Osteocyte (in vitro differentiated cells): ENCODE results near the gene ESYT2. TPM values are rescaled to one million over a fixed set of nuclear protein-coding genes. Genes with fewer than 3 reads are reported as not detected.
A peak's percentile ranks its signal among the peaks of the same experiment; 100 is the strongest.

Experiments used
- DNase-seq: peaks from one replicate; pipeline ENCODE4 v3.0.0; 2021; ENCODE audit warnings: mixed read lengths; ENCODE audit not compliant: unreplicated experiment; ENCODE audit errors: extremely low spot score
- H3K27ac Mint-ChIP-seq: one replicate; pipeline ENCODE4 v1.8.0; 2021; ENCODE audit warnings: mild to moderate bottlenecking, mixed read lengths; ENCODE audit not compliant: unreplicated experiment
- H3K27me3 Mint-ChIP-seq: one replicate; pipeline ENCODE4 v1.8.0; 2021; ENCODE audit warnings: mixed read lengths; ENCODE audit not compliant: unreplicated experiment
- H3K36me3 Mint-ChIP-seq: one replicate; pipeline ENCODE4 v1.8.0; 2021; ENCODE audit warnings: mixed read lengths; ENCODE audit not compliant: unreplicated experiment
- H3K4me1 Mint-ChIP-seq: one replicate; pipeline ENCODE4 v1.8.0; 2021; ENCODE audit warnings: mixed read lengths; ENCODE audit not compliant: unreplicated experiment
- H3K4me3 Mint-ChIP-seq: one replicate; pipeline ENCODE4 v1.8.0; 2021; ENCODE audit warnings: mild to moderate bottlenecking, moderate library complexity, mixed read lengths; ENCODE audit not compliant: unreplicated experiment
- H3K9me3 Mint-ChIP-seq: one replicate; pipeline ENCODE4 v1.8.0; 2021; ENCODE audit warnings: mixed read lengths; ENCODE audit not compliant: unreplicated experiment
- CTCF ChIP-seq: fragments of 200-600 bp; sonication (generic); IDR thresholded peaks from 2 replicates; pipeline ENCODE4 v1.5.0; 2021; ENCODE audit warnings: antibody characterized with exemption, mild to moderate bottlenecking, moderate library complexity
- total RNA-seq: library from RNA; stranded (reverse); gene quantifications from 2 replicates; pipeline ENCODE4 v1.2.1, GENCODE V29; 2021

Gene ESYT2
- total RNA-seq, 1 donor from 2014 or later = 146 TPM

- no peak for TF ChIP-seq CTCF
- Mint-ChIP-seq H3K4me3 (no peak overlapping the region), H3K9me3 (no peaks in the 10 kb centered on the region), H3K27ac (no peak overlapping the region), H3K27me3 (no peaks in the 10 kb centered on the region), H3K36me3 (peaks cover 47% of the 10 kb centered on the region), H3K4me1 (no peaks in the 10 kb centered on the region)
- peak; percentile 32 for DNase-seq
Observed at GRCh38 chr7:158750702-158751101, 78.6 kb downstream of the ESYT2 start.

GRCh38 chr7:158749396-158749795 lies 79.9 kb downstream of the ESYT2 start:
- peak; percentile 60 for DNase-seq
- H3K4me3 Mint-ChIP-seq = no peak overlapping the region
- TF ChIP-seq CTCF = no peak
- H3K9me3 Mint-ChIP-seq = no peaks in the 10 kb centered on the region
- H3K27me3 Mint-ChIP-seq = no peaks in the 10 kb centered on the region
- no peak overlapping the region for H3K27ac Mint-ChIP-seq
- H3K4me1 Mint-ChIP-seq = no peaks in the 10 kb centered on the region
- peaks cover 43% of the 10 kb centered on the region for H3K36me3 Mint-ChIP-seq

- Mint-ChIP-seq H3K27ac (no peak overlapping the region), H3K4me3 (no peak overlapping the region), H3K36me3 (peaks cover 44% of the 10 kb centered on the region), H3K9me3 (no peaks in the 10 kb centered on the region), H3K4me1 (no peaks in the 10 kb centered on the region), H3K27me3 (no peaks in the 10 kb centered on the region)
- no peak for TF ChIP-seq CTCF
- peak; percentile 17 for DNase-seq
Observed at GRCh38 chr7:158748335-158748734, 81.0 kb downstream of the ESYT2 start.

GRCh38 chr7:158747408-158747807 lies 81.9 kb downstream of the ESYT2 start:
- H3K27me3 Mint-ChIP-seq = no peaks in the 10 kb centered on the region
- peaks cover 45% of the 10 kb centered on the region for H3K36me3 Mint-ChIP-seq
- DNase-seq = peak; percentile 27
- no peak for TF ChIP-seq CTCF
- no peak overlapping the region for H3K4me3 Mint-ChIP-seq
- H3K9me3 Mint-ChIP-seq = no peaks in the 10 kb centered on the region
- no peaks in the 10 kb centered on the region for H3K4me1 Mint-ChIP-seq
- no peak overlapping the region for H3K27ac Mint-ChIP-seq

GRCh38 chr7:158746957-158747356 lies 82.4 kb downstream of the ESYT2 start:
- TF ChIP-seq CTCF = no peak
- Mint-ChIP-seq H3K4me1 (no peaks in the 10 kb centered on the region), H3K9me3 (no peaks in the 10 kb centered on the region), H3K27me3 (no peaks in the 10 kb centered on the region), H3K4me3 (no peak overlapping the region), H3K36me3 (peaks cover 48% of the 10 kb centered on the region), H3K27ac (no peak overlapping the region)
- DNase-seq = peak; percentile 63
